ENCODE results near the gene RSU1.

GRCh38 chr10:16717622-16718395 lies 99.4 kb downstream of the RSU1 start:
- no peak for TF ChIP-seq CTCF (IDR thresholded peaks at IDR 0.05)
- TF ChIP-seq POLR2A (IDR thresholded peaks at IDR 0.05): no peak
- TF ChIP-seq POLR2AphosphoS5 (IDR thresholded peaks at IDR 0.05): no peak
